Ureter (tissue), 1 donor: Measurements from ENCODE around the gene SBSN. TPM values are rescaled to one million over a fixed set of nuclear protein-coding genes. Genes with fewer than 3 reads are reported as not detected.
"Not testable (repeated sequence)": the region's sequence is repeated elsewhere in the genome, so short reads cannot be mapped to it uniquely, and the experiment has no call there.

Experiments
- DNase-seq: peaks from one replicate; pipeline ENCODE4 v3.0.0-alpha.2; 2020; ENCODE audit warnings: low spot score
- total RNA-seq: library from RNA; stranded (reverse); gene quantifications from one replicate; pipeline ENCODE4 v1.2.4, GENCODE V29; 2023
- donor health status: DM: yes; HTN: yes; CAD: no.

SBSN gene
- total RNA-seq, 1 donor from 2014 or later = not detected

- DNase-seq = no peak
Observed at GRCh38 chr19:35507561-35507960, 20.6 kb downstream of the SBSN start.

- no peak for DNase-seq
Observed at GRCh38 chr19:35506011-35506410, 22.1 kb downstream of the SBSN start.

- no peak for DNase-seq
Observed at GRCh38 chr19:35502751-35503150, 25.4 kb downstream of the SBSN start.

GRCh38 chr19:35501684-35502083 lies 26.4 kb downstream of the SBSN start:
- DNase-seq = no peak

GRCh38 chr19:35500611-35501010 lies 27.5 kb downstream of the SBSN start:
- DNase-seq = no peak

- DNase-seq = no peak
Observed at GRCh38 chr19:35498984-35499527, 29.1 kb downstream of the SBSN start.

GRCh38 chr19:35498220-35498619 lies 29.9 kb downstream of the SBSN start:
- DNase-seq = no peak

- no peak for DNase-seq
Observed at GRCh38 chr19:35497406-35497805, 30.7 kb downstream of the SBSN start.

- peak; percentile 65 for DNase-seq
Observed at GRCh38 chr19:35495107-35496064, 32.7 kb downstream of the SBSN start.

- DNase-seq = peak; percentile 59
Observed at GRCh38 chr19:35493971-35494370, 34.1 kb downstream of the SBSN start.

- DNase-seq = peak; percentile 56
Observed at GRCh38 chr19:35491836-35492360, 36.2 kb downstream of the SBSN start.

- no peak for DNase-seq
Observed at GRCh38 chr19:35490364-35490763, 37.7 kb downstream of the SBSN start, which contains the start of gene KRTDAP. Gene KRTDAP (minus strand): TSS chr19:35490464. CDS start chr19:35490442, 22 bp downstream.

- DNase-seq = no peak
Observed at GRCh38 chr19:35488677-35489076, 39.4 kb downstream of the SBSN start.

- no peak for DNase-seq
Observed at GRCh38 chr19:35487656-35488182, 40.4 kb downstream of the SBSN start.

- no peak for DNase-seq
Observed at GRCh38 chr19:35486268-35486708, 41.8 kb downstream of the SBSN start.

- no peak for DNase-seq
Observed at GRCh38 chr19:35484252-35485036, 43.7 kb downstream of the SBSN start.

- no peak for DNase-seq
Observed at GRCh38 chr19:35483089-35483488, 45.0 kb downstream of the SBSN start.

- DNase-seq = no peak
Observed at GRCh38 chr19:35478794-35479677, 49.1 kb downstream of the SBSN start.

GRCh38 chr19:35476149-35476548 lies 52.0 kb downstream of the SBSN start:
- no peak for DNase-seq

GRCh38 chr19:35474594-35474993 lies 53.5 kb downstream of the SBSN start:
- DNase-seq = not testable (repeated sequence)

- DNase-seq = no peak
Observed at GRCh38 chr19:35474104-35474503, 54.0 kb downstream of the SBSN start.
